A549 treated with DMSO at 1 μM for 4 hours (cell line): ENCODE measurements around the gene DSC3. TPM values are rescaled to one million over a fixed set of nuclear protein-coding genes. Genes with fewer than 3 reads are reported as not detected.

Experiments
- total RNA-seq: library from RNA; stranded (reverse); fragments of 200-300 nt; extraction: Qiagen RNA extraction; gene quantifications from 5 replicates; pipeline ENCODE4 v1.2.3, GENCODE V29; 2022; ENCODE audit warnings: low read depth

DSC3 gene
- total RNA-seq = 1.6 to 2.5 TPM (median 1.8 TPM) in 5 replicates

GRCh38 chr18:31042406-31043181, at the start of gene DSC3:
DSC3 (minus strand) TSS chr18:31042742; CDS start chr18:31042660, 82 bp downstream.

Other genes starting within 250 kb of the DSC3 start
- 1.2 to 2.0 TPM (median 1.5 TPM) in 5 replicates for gene DSC2, start 59.7 kb upstream of the DSC3 start, total RNA-seq
- gene DSC1, start 120.1 kb upstream of the DSC3 start, total RNA-seq = not detected in 5 replicates